Esophagus squamous epithelium (tissue), 5 donors: ENCODE results near the gene CRLF1. TPM values are rescaled to one million over a fixed set of nuclear protein-coding genes. Genes with fewer than 3 reads are reported as not detected.

ENCODE experiments used
- DNase-seq: peaks from one replicate; lab custom pipeline; 2025; lab: John Stamatoyannopoulos, UW
- H3K27ac ChIP-seq, 4 donors: fragments of 200-600 bp; sonication (generic); one replicate each; pipeline ENCODE4 v1.5.1; 2016 to 2019; ENCODE audit warnings: mild to moderate bottlenecking in 1 of 4
- H3K27me3 ChIP-seq, 4 donors: fragments of 200-600 bp; sonication (generic); 1 replicate in 3 of 4; 2 replicates in 1 of 4; pipeline versions ENCODE4 v1.5.1 to v1.6.0; 2017 to 2021; ENCODE audit warnings: antibody characterized with exemption in 1 of 4
- H3K36me3 ChIP-seq, 3 donors: fragments of 200-600 bp; sonication (generic); one replicate each; pipeline ENCODE4 v1.5.1; 2016 to 2019
- H3K4me1 ChIP-seq, 3 donors: fragments of 200-600 bp; sonication (generic); one replicate each; pipeline ENCODE4 v1.5.1; 2017 to 2019
- H3K4me3 ChIP-seq, 4 donors: fragments of 200-600 bp; sonication (generic); 1 replicate in 3 of 4; 2 replicates in 1 of 4; pipeline ENCODE4 v1.5.1; 2016 to 2019; ENCODE audit warnings: mild to moderate bottlenecking in 2 of 4, moderate library complexity in 1 of 4
- H3K9me3 ChIP-seq, 3 donors: fragments of 200-600 bp; sonication (generic); one replicate each; pipeline ENCODE4 v1.5.1; 2016 to 2019
- POLR2A ChIP-seq, 4 donors: fragments of 450-650 bp; IDR thresholded peaks; one replicate each; pipeline ENCODE4 v1.6.1; 2017; ENCODE audit warnings: antibody characterized with exemption in 4 of 4, mild to moderate bottlenecking in 4 of 4, moderate library complexity in 3 of 4
- WGBS, 2 donors: methylation state at CpG; one replicate each; pipeline ENCODE4 v1.1.5; 2018; 5-methylcytosine and 5-hydroxymethylcytosine counted together
- intact Hi-C: fragments of 100-400 bp; cut with DNase I; formaldehyde crosslinking; loops from one replicate; pipeline ENCODE4 v1.15.0; 2022
- total RNA-seq, 4 donors: library from RNA; depleted of rRNA; stranded (reverse); fragments of >200 nt; gene quantifications; one replicate each; pipeline ENCODE4 v1.1.0, GENCODE V29; 2016
- TF ChIP-seq, protein P1 (sequence below), 6 experiments: fragments of 450-650 bp in 4 of 6; fragments of 200-600 bp in 2 of 6; sonication (generic) in 2 of 6; IDR thresholded peaks; one replicate each; pipeline ENCODE4 v1.5.1; 2016 to 2019; ENCODE audit warnings: antibody characterized with exemption in 6 of 6, mild to moderate bottlenecking in 4 of 6, moderate library complexity in 4 of 6
- donor health status: DM: yes; HTN: yes; CAD: no.

The CRLF1 gene
- total RNA-seq, 4 donors from 2014 or later: 13.2 to 82.6 (median 19.3) TPM

- Histone ChIP-seq H3K27me3 (peaks cover 0 to 4% (median 0%) of the 10 kb centered on the region in 4 donors), H3K27ac (peak overlapping the region; percentile 48 to 79 (median 60)), H3K36me3 (no peaks in the 10 kb centered on the region), H3K4me3 (no peak overlapping the region), H3K9me3 (no peaks in the 10 kb centered on the region), H3K4me1 (peaks cover 0 to 6% (median 4%) of the 10 kb centered on the region in 3 donors)
- TF ChIP-seq POLR2A (IDR thresholded peaks at IDR 0.05): no peak
- TF ChIP-seq, protein P1, sequence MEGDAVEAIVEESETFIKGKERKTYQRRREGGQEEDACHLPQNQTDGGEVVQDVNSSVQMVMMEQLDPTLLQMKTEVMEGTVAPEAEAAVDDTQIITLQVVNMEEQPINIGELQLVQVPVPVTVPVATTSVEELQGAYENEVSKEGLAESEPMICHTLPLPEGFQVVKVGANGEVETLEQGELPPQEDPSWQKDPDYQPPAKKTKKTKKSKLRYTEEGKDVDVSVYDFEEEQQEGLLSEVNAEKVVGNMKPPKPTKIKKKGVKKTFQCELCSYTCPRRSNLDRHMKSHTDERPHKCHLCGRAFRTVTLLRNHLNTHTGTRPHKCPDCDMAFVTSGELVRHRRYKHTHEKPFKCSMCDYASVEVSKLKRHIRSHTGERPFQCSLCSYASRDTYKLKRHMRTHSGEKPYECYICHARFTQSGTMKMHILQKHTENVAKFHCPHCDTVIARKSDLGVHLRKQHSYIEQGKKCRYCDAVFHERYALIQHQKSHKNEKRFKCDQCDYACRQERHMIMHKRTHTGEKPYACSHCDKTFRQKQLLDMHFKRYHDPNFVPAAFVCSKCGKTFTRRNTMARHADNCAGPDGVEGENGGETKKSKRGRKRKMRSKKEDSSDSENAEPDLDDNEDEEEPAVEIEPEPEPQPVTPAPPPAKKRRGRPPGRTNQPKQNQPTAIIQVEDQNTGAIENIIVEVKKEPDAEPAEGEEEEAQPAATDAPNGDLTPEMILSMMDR (IDR thresholded peaks at IDR 0.05): no peak
- intact Hi-C loops: no loop called here
- no peak for DNase-seq
- 64 to 67% methylated on average over 12 to 15 of the region's 15 CpGs for WGBS, 2 donors
Measured at GRCh38 chr19:18629166-18630088, 22.8 kb upstream of the CRLF1 start.

GRCh38 chr19:18626906-18627305 is 20.3 kb upstream of the CRLF1 start:
- H3K27ac ChIP-seq: no peak overlapping the region
- intact Hi-C loops: no loop called here
- DNase-seq: no peak
- no peaks in the 10 kb centered on the region for H3K27me3 ChIP-seq
- H3K4me1 ChIP-seq: peaks cover 0 to 6% (median 4%) of the 10 kb centered on the region in 3 donors
- no peaks in the 10 kb centered on the region for H3K9me3 ChIP-seq
- H3K36me3 ChIP-seq: no peaks in the 10 kb centered on the region
- 50 to 75% methylated on average over 2 of the region's 2 CpGs for WGBS, 2 donors
- H3K4me3 ChIP-seq: no peak overlapping the region
- TF ChIP-seq, protein P1 (IDR thresholded peaks at IDR 0.05): no peak
- no peak for TF ChIP-seq POLR2A (IDR thresholded peaks at IDR 0.05)

DNA sequence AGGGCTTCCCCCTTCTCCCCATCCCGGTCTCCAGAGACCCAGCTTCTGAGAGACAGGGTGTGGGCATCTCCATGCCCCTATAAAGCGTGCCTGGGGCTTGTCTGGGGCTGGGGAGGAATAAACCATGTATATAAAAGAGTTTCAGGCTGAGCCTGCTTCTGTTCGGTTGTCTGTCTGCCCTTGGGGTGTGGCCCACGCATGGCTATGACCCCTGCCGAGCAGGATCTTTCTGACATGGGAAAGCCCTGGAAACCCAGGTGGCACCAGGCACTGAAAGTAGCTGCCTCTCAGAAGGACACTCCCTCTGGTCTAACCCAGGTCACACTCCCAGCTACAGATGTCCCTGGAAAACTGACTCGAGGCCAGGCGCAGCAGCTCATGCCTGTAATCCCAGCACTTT is 14.3 kb upstream of the CRLF1 start:
- TF ChIP-seq, protein P1 (IDR thresholded peaks at IDR 0.05): no peak
- TF ChIP-seq POLR2A (IDR thresholded peaks at IDR 0.05): no peak
- no peak overlapping the region for H3K4me3 ChIP-seq
- no peaks in the 10 kb centered on the region for H3K36me3 ChIP-seq
- WGBS, 2 donors: 80 to 89% methylated on average over 2 to 3 of the region's 7 CpGs
- H3K9me3 ChIP-seq: no peaks in the 10 kb centered on the region
- peaks cover 0 to 43% (median 0%) of the 10 kb centered on the region in 4 donors for H3K27me3 ChIP-seq
- DNase-seq: no peak
- no peaks in the 10 kb centered on the region for H3K4me1 ChIP-seq
- intact Hi-C loops: no loop called here
- H3K27ac ChIP-seq: no peak overlapping the region

DNA sequence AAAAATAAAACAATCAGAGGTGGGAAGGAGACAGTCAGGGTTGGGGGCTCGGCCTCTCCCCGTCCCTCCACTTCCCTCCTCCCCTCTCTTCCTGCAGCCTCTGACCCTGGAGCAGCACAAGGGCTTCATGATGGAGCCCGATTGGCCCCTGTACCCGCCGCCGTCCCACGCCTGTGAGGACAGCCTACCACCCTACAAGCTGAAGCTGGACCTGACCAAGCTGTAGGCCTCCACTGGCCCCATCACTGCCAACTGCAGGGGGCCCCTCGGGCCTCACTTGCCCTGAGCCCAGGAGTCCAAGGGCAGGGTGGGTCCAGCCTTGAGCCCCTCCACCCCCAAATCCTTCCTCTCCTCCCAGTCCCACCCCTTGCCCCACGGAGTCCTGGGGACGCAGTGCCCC is 13.7 kb upstream of the CRLF1 start:
- TF ChIP-seq, protein P1 (IDR thresholded peaks at IDR 0.05): no peak
- no peak for TF ChIP-seq POLR2A (IDR thresholded peaks at IDR 0.05)
- no peak for DNase-seq
- intact Hi-C loops: no loop called here
- no peaks in the 10 kb centered on the region for H3K4me1 ChIP-seq
- peaks cover 0 to 49% (median 0%) of the 10 kb centered on the region in 4 donors for H3K27me3 ChIP-seq
- no peak overlapping the region for H3K4me3 ChIP-seq
- no peaks in the 10 kb centered on the region for H3K9me3 ChIP-seq
- WGBS, 2 donors: 79 to 93% methylated on average over 6 to 8 of the region's 10 CpGs
- no peaks in the 10 kb centered on the region for H3K36me3 ChIP-seq
- no peak overlapping the region for H3K27ac ChIP-seq

GRCh38 chr19:18618236-18618635 is 11.6 kb upstream of the CRLF1 start:
- Histone ChIP-seq H3K4me1 (peaks cover under 1 to 3% (median 1%) of the 10 kb centered on the region in 3 donors), H3K27ac (no peak overlapping the region), H3K4me3 (no peak overlapping the region), H3K36me3 (no peaks in the 10 kb centered on the region), H3K27me3 (peaks cover 0 to 70% (median 8%) of the 10 kb centered on the region in 4 donors), H3K9me3 (no peaks in the 10 kb centered on the region)
- DNase-seq: no peak
- WGBS, 2 donors: 74 to 84% methylated on average over 7 to 9 of the region's 13 CpGs
- intact Hi-C loops: no loop called here
- TF ChIP-seq, protein P1 (IDR thresholded peaks at IDR 0.05): no peak
- TF ChIP-seq POLR2A (IDR thresholded peaks at IDR 0.05): no peak
